HCT116 (cell line): ENCODE measurements around the gene LTC4S. TPM values are rescaled to one million over a fixed set of nuclear protein-coding genes. Genes with fewer than 3 reads are reported as not detected.

ENCODE experiments used
- ATAC-seq: fragments of 200-7000 bp; cut with Tn5 transposase; 2 replicates; pipeline ENCODE4 v1.9.1; 2020; ENCODE audit warnings: mild to moderate bottlenecking, moderate library complexity
- BruUV-seq: library from RNA; stranded (reverse); fragments of 400-500 nt; replicated peaks from 2 replicates; lab custom pipeline; 2021; lab: Mats Ljungman, UMichigan
- CTCF ChIA-PET: fragments of 300-600 bp; sonication (Branson Sonifier 250); formaldehyde crosslinking; loops from one replicate; lab custom pipeline; 2021; ENCODE audit warnings: antibody characterized with exemption; lab: Charles Lee
- POLR2A ChIA-PET: fragments of 300-600, 350-600 bp; sonication (Branson Sonifier 250); formaldehyde crosslinking; loops from one replicate; lab custom pipeline; 2021; ENCODE audit warnings: antibody characterized with exemption; lab: Charles Lee
- RAD21 ChIA-PET, 2 experiments: fragments of 300-600 bp; sonication (Branson Sonifier 250); formaldehyde crosslinking; loops; one replicate each; lab custom pipeline; 2023; ENCODE audit warnings: low total read pairs in 2 of 2; ENCODE audit not compliant: uncharacterized antibody in 2 of 2, unreplicated experiment in 2 of 2, low non-redundant PET in 1 of 2; lab: Charles Lee
- DNase-seq: peaks from one replicate; pipeline ENCODE4 v3.0.0-alpha.2; 2010; ENCODE audit warnings: low read depth, low spot score
- H2AFZ ChIP-seq: fragments of 200-600 bp; shearing (Covaris generic), sonication (generic); 2 replicates; pipeline ENCODE4 v1.6.1; 2017; ENCODE audit warnings: low read depth, mixed run types, mixed read lengths, antibody characterized with exemption, low read length; ENCODE audit not compliant: poor library complexity, severe bottlenecking
- H3K27ac ChIP-seq: 2 replicates; pipeline ENCODE4 v1.5.1; 2012; ENCODE audit warnings: low read depth, low read length
- H3K27me3 ChIP-seq: fragments of 200-600 bp; sonication (generic); 2 replicates; pipeline ENCODE4 v1.6.1; 2016; ENCODE audit warnings: mixed run types, low read length, mixed read lengths; ENCODE audit not compliant: insufficient read depth
- H3K36me3 ChIP-seq, 2 experiments: fragments of 200-500 bp in 1 of 2; fragments of 200-600 bp in 1 of 2; sonication (Bioruptor generic) in 1 of 2; sonication (generic) in 1 of 2; 2 replicates each; pipeline versions ENCODE4 v1.5.1 to v1.6.1; 2014 to 2016; ENCODE audit warnings: low read length in 2 of 2, inconsistent platforms in 1 of 2, mixed read lengths in 1 of 2, mixed run types in 1 of 2; ENCODE audit not compliant: insufficient read depth in 2 of 2, control insufficient read depth in 1 of 2
- H3K4me1 ChIP-seq, 2 experiments: fragments of 200-600 bp in 1 of 2; sonication (generic) in 1 of 2; 2 replicates each; pipeline versions ENCODE4 v1.5.1 to v1.6.1; 2012 to 2017; ENCODE audit warnings: low read length in 2 of 2, inconsistent platforms in 1 of 2, mild to moderate bottlenecking in 1 of 2, mixed read lengths in 1 of 2, mixed run types in 1 of 2, moderate library complexity in 1 of 2; ENCODE audit not compliant: insufficient read depth in 2 of 2, control insufficient read depth in 1 of 2
- H3K4me2 ChIP-seq: fragments of 200-600 bp; sonication (generic); 2 replicates; pipeline ENCODE4 v1.6.1; 2017; ENCODE audit warnings: mixed run types, low read length, mixed read lengths
- H3K4me3 ChIP-seq, 2 experiments: fragments of 200-600 bp in 1 of 2; sonication (generic) in 1 of 2; replicated peaks in 1 of 2; 2 replicates each; pipeline ENCODE4 v1.5.1; 2011 to 2016; ENCODE audit warnings: low read length in 2 of 2, control low read depth in 1 of 2, low read depth in 1 of 2, mild to moderate bottlenecking in 1 of 2, mixed read lengths in 1 of 2, mixed run types in 1 of 2
- H3K79me2 ChIP-seq: fragments of 200-600 bp; sonication (generic); 2 replicates; pipeline ENCODE4 v1.6.1; 2017; ENCODE audit warnings: mild to moderate bottlenecking, mixed run types, low read length, moderate library complexity, mixed read lengths; ENCODE audit not compliant: insufficient read depth
- H3K9ac ChIP-seq: fragments of 200-600 bp; sonication (generic); 2 replicates; pipeline ENCODE4 v1.6.1; 2016; ENCODE audit warnings: low read length, mixed read lengths
- H3K9me2 ChIP-seq: fragments of 200-600 bp; sonication (generic), shearing (Covaris generic); 2 replicates; pipeline ENCODE4 v1.6.1; 2017; ENCODE audit warnings: mixed run types, mild to moderate bottlenecking, moderate library complexity; ENCODE audit not compliant: insufficient read depth
- H3K9me3 ChIP-seq, 2 experiments: fragments of 200-500 bp in 1 of 2; fragments of 200-600 bp in 1 of 2; sonication (Bioruptor generic) in 1 of 2; sonication (generic) in 1 of 2; 2 replicates each; pipeline ENCODE4 v1.6.1; 2014 to 2017; ENCODE audit warnings: low read length in 2 of 2, mixed read lengths in 2 of 2, inconsistent platforms in 1 of 2, low read depth in 1 of 2, mild to moderate bottlenecking in 1 of 2, mixed run types in 1 of 2, moderate library complexity in 1 of 2; ENCODE audit not compliant: control insufficient read depth in 1 of 2, insufficient read depth in 1 of 2
- H4K20me1 ChIP-seq: fragments of 200-600 bp; sonication (generic), shearing (Covaris generic); 2 replicates; pipeline ENCODE4 v1.6.1; 2017; ENCODE audit warnings: mixed run types, mild to moderate bottlenecking, moderate library complexity; ENCODE audit not compliant: insufficient read depth
- ATF3 ChIP-seq: IDR thresholded peaks from 2 replicates; pipeline ENCODE4 v1.6.1; 2012
- CEBPB ChIP-seq: IDR thresholded peaks from 2 replicates; pipeline ENCODE4 v1.6.1; 2012; ENCODE audit warnings: low read depth
- EGR1 ChIP-seq: IDR thresholded peaks from 2 replicates; pipeline ENCODE4 v1.6.1; 2012; ENCODE audit warnings: low read depth
- EZH2 ChIP-seq: fragments of 200-600 bp; sonication (generic); IDR thresholded peaks from 2 replicates; pipeline ENCODE4 v1.6.1; 2017; ENCODE audit warnings: antibody characterized with exemption, mixed run types
- JUND ChIP-seq: IDR thresholded peaks from 2 replicates; pipeline ENCODE4 v1.6.1; 2012
- POLR2A ChIP-seq: IDR thresholded peaks from 2 replicates; pipeline ENCODE4 v1.7.0; 2011; ENCODE audit warnings: borderline replicate concordance; ENCODE audit not compliant: insufficient read depth, insufficient read length; ENCODE audit errors: extremely low read depth
- RAD21 ChIP-seq: IDR thresholded peaks from 2 replicates; pipeline ENCODE4 v1.6.1; 2012; ENCODE audit warnings: low read depth, mild to moderate bottlenecking
- SP1 ChIP-seq: IDR thresholded peaks from 2 replicates; pipeline ENCODE4 v1.6.1; 2012; ENCODE audit warnings: low read depth
- SRF ChIP-seq: IDR thresholded peaks from 2 replicates; pipeline ENCODE4 v1.6.1; 2012; ENCODE audit warnings: low read depth
- YY1 ChIP-seq: IDR thresholded peaks from 2 replicates; pipeline ENCODE4 v1.6.1; 2011; ENCODE audit warnings: low read length, low read depth, moderate library complexity, mild to moderate bottlenecking; ENCODE audit not compliant: insufficient replicate concordance; ENCODE audit errors: extremely low read depth
- ZBTB33 ChIP-seq: IDR thresholded peaks from 2 replicates; pipeline ENCODE4 v1.6.1; 2011; ENCODE audit warnings: mild to moderate bottlenecking, low read length, moderate library complexity; ENCODE audit not compliant: insufficient replicate concordance; ENCODE audit errors: extremely low read depth
- ZFX ChIP-seq: fragments of 450-650 bp; IDR thresholded peaks from 2 replicates; pipeline ENCODE4 v1.6.1; 2017
- ZNF274 ChIP-seq: fragments of 200-500 bp; sonication (Bioruptor generic); IDR thresholded peaks from 2 replicates; pipeline ENCODE4 v1.6.1; 2014; ENCODE audit warnings: mild to moderate bottlenecking, low read depth, low read length, inconsistent platforms
- intact Hi-C: fragments of 100-400 bp; cut with micrococcal nuclease; formaldehyde crosslinking; loops from 2 replicates; pipeline ENCODE4 v1.10.0; 2022
- total RNA-seq: library from RNA; stranded (reverse); gene quantifications from one replicate; pipeline ENCODE4 v1.2.1, GENCODE V29; 2021; ENCODE audit not compliant: unreplicated experiment

The LTC4S gene
- total RNA-seq, 1 experiment from 2014 or later: 5.0 TPM

- Histone ChIP-seq H3K4me2 (peak overlapping the region; percentile 99), H3K79me2 (peaks cover 11% of the 10 kb centered on the region; the same call in 1 of the 2 replicates), H3K36me3 (peaks cover 0 to 11% of the 10 kb centered on the region in 2 experiments; a peak in 1 of 4 replicates), H4K20me1 (no peaks in the 10 kb centered on the region), H3K27me3 (no peaks in the 10 kb centered on the region), H3K27ac (peak overlapping the region; percentile 99; the same call in 1 of the 2 replicates), H2AFZ (no peak overlapping the region), H3K4me3 (peak overlapping the region; percentile 65 to 84; a peak in 3 of 4 replicates), H3K4me1 (peaks cover 9 to 22% of the 10 kb centered on the region in 2 experiments; a peak in 3 of 4 replicates), H3K9me3 (no peaks in the 10 kb centered on the region), H3K9ac (no peak overlapping the region; the same call in 1 of the 2 replicates), H3K9me2 (no peaks in the 10 kb centered on the region)
- TF ChIP-seq CEBPB (no peak), EGR1 (no peak), SP1 (no peak), SRF (no peak), ZNF274 (no peak), POLR2A (no peak), JUND (no peak), ZFX (no peak), RAD21 (no peak), ZBTB33 (no peak), EZH2 (no peak), ATF3 (no peak), YY1 (no peak)
- ChIA-PET CTCF (no interaction called here), RAD21 (no interaction called here), POLR2A (no interaction called here)
- intact Hi-C loops: loop anchor here (2.0 kb wide), 1 partner anchor 31 kb away; no protein-coding TSS in a partner anchor
- no TSS peak for BruUV-seq
- ATAC-seq (no peak), DNase-seq (no peak)
These were observed 385 bp downstream of the LTC4S start for GRCh38 chr5:179794171-179794570.
